HG03139 (cell line): ENCODE data around the gene SAPCD1.
"Not testable (repeated sequence)": the region's sequence is repeated elsewhere in the genome, so short reads cannot be mapped to it uniquely, and the experiment has no call there.

ENCODE experiments used
- ATAC-seq: cut with Tn5 transposase; IDR thresholded peaks from one replicate; pipeline ENCODE4 v1.9.1; 2021; ENCODE audit not compliant: unreplicated experiment

Gene SAPCD1

DNA sequence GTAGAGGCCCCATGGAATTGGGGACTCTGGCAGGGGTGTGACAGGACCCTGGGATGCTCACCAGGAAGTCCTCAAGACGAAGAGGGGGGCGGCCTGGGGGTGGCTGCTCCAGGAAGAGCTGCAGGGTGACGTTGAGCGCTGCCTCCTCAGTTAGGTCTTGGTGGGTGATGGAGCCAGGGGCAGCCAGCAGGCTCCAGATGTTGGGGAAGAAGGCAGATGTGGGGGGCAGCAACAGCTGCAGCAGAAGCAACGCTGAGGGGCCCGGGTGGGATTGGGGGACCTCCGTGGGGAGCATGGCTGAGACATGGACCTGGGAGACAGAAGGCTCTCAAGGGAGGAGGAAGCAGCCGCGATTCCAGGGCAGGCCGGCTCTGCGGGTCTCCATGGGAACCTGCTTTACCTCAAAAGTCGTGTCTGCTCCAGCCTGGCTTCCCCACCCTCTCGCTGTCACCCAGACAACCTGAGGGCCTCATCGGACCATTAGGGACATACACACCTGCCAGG lies 14.1 kb downstream of the SAPCD1 start:
- ATAC-seq, result no peak

DNA sequence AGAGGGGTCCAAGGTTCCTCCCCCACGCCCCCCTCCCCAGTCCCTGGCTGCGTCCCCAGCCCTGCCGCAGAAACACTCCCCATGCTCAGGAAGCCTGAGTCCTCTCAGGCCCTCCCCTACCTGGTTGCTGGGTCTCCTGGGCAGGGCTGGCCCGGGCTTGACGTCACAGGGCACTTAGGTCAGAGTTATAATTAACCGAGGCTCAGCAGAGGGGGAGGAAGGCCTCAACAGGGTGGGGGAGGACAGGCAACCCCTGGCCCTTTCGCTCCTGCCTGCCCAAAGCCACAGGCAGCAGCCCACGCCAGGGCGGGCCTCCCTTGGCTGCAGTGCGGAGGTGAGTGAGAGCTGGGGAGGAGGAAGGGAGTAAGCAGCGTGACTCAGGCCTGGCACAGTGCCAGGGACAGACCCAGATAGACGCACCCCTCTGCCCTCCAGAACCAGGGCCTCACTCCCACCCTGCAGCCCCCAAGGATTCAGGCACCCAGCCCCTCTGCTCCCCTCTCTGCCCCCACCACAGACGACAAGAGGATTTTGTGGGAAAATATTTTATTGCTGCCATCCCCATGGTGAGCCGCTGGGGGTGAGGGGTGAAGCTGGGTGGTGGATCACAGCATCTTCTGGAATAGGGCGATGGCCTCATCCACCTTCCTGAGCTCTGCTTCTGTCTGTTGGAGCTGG lies 14.7 kb downstream of the SAPCD1 start, which contains the start of gene VWA7:
TSS of gene VWA7 (minus strand) at position 340 of the 678 bp plus-strand sequence. CDS start 549 bp downstream, outside the sequence.
- no peak for ATAC-seq

DNA sequence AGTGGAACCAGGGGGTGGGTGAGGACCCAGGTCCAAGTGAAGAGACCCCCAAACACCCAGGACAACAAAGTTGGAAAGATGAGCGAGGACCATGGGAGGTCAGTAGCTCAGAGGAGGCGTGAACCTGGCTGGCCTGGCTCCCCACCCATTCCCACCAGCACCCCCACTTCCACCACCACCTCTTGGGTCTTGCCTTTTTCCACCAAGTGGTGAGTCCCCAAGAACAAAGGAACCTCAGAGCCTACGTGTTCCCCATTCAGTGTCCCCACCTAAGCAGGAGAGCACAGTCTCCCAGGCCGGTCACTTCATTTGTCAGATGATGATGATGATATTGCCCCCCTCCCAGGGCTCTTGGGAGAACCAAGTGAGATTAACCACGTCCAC lies 15.2 kb downstream of the SAPCD1 start:
- no peak for ATAC-seq

DNA sequence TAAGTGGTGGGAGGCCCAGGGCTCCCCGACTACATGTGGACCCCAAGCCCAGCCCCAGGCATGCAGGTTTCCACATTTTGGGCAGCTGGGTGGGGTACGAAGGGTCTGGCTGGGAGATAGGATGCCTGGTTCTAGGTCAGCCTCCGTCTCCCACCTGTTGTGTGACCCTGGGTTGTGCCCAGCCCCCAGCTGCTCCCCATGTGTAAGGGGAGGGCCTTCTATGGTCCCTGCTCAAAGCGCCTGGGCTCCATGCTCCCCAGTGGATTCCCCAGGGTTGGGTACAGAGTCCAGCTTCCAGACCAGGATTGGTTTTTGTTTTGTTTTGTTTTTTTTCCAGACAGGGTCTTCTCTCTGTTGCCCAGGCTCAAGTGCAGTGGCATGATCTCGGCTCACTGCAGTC lies 15.7 kb downstream of the SAPCD1 start:
- ATAC-seq, result no peak

DNA sequence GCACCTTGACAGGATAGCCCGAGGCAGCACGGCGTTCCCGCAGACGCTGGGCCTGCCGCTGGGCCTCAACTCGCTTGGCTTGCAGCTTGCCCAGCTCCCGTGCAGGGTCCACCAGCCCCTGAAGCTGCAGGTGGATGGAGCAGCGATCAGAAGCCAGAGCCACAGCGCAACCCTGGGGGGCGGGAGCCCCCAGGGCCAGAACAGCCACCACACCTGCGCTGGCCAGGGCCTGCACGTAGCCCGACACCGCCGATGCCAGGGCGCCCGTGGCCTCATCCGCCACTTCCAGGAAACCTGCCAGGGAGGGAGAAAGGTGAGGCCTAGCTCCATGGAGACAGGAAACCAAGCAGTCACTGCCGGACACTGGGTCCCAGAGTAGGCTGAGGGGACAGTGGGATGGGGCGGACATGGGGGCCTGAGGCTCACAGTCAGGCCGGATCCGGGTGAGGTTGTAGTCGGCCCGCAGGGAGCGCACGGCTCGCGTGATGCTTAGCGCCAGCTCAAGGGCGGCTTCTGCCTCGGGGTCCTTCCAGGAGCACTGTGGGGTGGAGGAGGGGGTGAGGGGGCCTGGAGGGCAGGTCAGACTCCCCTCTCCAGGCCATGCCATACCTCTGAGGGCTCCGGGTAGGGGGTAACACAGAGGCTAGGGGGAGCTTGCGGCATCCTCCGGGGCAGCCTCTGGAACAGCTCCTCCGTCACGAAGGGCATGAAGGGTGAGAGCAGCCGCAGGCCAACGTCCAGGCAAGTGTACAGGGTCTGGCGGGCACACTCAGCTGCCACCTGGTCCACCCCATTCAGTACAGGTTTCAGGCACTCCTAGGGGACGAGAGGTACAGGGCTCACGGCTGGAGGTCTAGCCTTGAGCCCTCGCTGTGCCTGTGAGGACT lies 16.8 kb downstream of the SAPCD1 start:
- no peak for ATAC-seq

DNA sequence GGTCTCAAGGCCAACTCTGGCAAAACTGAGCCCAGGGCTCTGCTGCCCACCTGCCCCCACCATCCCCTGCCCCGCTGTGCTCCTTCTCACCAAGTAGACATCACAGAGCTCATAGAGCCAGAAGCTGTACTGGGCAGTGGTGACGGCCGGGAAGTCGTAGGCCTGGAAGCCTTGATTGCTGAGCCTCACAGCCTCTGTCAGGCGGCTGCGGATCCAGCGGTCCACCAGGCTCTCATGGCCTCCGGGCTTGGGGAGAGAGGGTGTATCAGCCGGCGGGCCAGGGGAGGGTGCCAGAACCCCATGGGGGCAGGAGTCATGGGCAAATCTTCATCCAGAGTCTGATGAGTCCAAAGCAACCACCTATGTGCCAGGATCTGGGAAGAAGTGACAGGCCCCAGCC lies 17.5 kb downstream of the SAPCD1 start:
- ATAC-seq, result no peak

DNA sequence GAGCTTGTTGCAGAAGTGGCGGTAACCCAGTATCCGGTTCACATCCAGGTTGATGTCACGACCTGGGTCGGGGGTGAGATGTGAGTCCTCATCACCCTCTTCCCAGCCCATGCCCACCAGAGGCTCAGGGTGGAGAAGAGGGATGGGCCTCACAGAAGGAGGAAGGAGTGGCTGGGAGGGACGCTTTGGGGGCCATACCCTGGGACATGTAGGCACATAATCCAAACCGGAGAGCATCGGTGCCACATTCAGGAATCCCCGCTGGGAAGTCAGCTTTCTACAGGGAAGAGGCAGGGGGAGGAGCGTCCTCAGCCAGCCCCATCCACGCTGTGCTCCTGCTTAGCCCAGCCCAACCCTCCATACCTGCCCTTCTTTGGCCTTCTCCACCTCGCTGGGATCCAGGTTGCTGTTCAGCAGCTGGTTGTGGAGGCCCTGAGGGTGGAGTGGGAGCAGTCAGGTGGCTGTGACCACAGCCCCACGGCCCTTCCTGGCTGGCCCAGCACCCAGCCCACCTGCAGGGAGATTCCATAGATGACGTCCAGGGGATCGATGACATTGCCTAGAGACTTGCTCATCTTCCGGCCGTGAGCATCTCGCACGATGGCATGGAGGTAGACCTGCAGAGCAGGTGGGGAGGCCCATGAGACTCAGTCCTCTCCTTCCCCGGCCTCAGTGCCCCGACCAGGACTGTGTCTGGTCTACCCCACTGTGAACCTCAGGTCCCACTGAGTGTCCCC lies 18.2 kb downstream of the SAPCD1 start:
- no peak for ATAC-seq

DNA sequence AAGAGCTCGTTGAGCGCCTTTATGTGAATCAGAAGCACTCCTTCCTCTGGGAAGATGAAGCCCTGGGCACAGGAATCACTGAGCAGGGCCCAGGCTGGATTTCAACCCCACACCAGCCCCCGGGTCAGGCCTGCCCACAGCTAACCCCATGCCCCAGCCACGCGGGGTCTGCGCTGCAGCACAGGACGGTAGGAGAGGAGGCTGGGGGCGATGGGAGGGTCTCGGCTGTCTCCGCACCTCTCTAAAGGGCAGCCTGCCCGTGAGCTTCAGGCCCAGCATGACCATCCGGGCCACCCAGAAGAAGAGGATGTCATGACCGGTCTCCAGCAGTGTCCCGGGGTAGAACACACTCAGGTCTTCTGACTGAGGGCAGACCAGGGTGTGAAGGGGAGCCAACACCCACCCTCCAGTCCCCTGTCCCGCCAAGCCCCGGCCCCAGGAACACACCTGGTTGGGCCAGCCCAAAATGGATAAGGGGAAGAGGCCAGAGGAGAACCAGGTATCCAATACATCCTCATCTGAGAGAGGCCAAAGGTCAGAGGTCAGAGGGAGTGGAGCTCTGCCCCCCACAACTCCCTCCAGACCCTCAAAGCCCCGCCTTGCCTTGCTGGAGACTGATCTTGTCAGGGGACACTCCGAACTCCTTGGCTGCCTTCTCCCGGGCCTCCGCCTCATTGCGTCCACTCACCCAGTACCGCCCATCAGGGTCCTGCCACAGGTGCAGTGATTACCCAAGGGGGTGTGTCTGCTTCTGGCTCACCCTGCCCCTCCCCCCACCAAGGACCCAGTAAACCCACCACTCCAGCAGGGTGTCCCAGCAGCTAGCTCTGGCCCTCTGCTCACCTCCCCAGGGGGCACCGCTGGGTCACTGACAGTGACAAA lies 19.0 kb downstream of the SAPCD1 start:
- no peak for ATAC-seq

DNA sequence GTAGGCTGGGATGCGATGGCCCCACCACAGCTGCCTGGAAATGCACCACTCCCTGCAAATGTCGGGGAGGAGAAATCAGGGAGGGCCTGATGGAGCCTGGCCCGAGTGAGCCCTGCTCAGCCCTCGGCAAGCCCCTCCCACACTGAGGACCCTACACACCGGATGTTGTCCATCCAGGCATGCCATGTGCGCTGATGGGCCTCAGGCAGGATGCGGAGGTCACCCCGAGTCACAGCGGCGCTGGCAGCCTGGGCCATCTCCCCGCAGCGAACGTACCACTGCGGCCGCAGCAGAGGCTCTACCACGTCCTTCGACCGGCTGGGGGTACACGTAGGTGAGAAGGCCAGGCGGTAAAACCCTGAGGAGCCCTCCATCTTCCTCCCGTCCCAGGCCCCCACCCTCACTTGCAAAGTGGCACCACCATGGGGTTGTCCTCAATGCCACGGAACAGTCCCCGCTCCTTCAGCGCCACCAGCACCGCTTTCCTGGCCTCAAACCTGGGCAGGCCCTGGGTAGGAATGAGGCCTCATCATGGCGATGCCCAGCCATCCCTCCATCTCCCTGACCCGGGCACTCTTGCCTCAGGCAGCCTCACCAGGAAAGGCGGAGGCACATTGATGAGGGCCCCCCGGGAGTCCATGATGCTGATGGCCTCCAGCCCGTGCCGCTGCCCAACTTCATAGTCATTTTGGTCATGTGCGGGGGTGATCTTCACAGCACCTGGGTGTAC lies 19.8 kb downstream of the SAPCD1 start:
- ATAC-seq, result no peak

DNA sequence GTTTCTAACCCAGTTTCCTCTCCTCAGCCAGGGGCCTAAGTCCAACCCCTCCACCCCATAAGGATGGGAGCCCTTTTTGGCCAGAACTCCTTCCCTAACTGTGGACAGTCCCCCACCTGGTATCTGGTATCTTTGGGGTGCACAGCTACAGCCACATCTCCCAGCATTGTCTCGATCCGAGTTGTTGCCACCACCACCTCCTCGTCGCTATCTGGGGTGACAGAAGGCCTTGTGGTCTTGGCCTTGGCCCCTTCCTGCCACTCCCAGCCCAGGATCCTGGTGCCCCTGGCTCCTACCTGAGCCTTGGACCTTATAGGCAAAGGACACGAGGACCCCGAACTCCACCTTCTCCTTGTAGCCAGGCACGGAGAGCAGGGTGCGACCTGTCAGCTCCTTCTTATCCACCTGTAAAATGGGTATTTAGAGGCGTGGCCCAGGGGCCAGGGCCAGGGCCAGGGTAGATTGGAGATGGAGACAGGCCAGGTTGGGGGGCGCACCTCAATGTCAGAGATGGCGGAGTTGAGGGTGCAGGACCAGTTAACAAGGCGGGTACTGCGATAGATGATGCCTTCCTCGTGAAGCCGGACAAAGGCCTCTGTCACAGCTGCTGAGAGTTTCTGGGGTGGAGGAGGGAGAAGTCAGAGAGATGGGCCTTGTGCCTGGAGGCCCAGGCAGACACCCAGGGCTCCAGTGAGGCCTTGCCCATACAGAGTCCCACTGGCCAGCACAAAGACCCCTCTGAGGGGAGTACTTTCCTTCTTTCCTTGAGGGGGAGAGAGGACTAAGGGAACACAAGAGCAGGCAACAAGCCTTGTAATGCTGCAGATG lies 21.9 kb downstream of the SAPCD1 start:
- ATAC-seq, result no peak

DNA sequence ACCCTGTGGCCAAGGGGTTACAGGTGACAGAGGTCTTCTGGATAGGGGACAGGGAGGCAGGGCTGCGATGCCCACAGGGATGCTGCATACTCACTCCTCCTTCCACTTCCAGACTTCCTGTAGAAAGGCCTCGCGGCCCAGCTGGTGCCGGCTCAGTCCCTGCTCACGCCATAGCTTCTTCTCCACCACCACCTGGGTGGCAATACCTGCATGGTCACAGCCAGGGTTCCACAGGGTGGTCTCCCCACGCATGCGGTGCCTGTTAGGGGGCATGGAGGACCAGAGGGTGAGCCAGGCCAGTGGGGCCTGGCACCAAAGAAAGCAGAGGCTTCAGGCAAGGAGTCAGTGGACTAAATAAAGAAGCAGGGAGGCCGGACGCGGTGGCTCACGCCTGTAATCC lies 23.0 kb downstream of the SAPCD1 start:
- ATAC-seq, result no peak

DNA sequence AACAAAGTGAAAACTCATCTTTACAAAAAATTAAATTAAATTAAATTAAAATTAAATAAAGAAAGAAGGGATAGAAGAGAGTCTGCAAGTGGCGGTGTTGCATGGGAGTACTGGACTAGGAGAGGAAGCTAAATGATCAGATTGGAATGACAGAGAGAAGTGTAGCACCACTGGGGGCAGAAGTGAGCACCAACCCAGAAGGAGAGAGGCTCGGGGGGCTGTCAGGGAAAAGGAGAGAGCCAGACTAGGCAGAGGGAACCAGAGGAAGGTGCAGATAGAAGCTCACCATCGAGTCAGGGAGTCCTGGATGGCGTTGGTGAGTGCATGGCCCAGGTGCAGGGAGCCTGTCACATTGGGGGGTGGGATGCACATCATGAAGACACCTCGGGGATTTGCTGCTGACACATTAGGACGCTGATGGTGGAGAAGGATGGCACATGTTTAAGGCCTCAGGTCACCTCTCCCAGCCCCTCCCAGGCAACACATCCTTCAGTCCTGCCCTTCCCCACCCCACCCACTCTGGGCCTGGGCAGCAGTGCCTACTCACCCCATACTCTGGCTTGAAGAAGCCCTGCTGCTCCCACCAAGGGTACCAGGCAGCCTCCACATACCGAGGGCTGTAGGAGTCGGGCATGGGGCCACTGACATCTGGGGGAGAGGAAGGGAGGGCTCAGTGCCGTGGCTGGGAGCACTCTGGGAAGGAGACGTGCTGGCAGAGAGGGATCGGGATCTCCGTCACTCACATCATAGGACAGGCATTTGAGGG lies 29.1 kb downstream of the SAPCD1 start:
- ATAC-seq, result no peak

DNA sequence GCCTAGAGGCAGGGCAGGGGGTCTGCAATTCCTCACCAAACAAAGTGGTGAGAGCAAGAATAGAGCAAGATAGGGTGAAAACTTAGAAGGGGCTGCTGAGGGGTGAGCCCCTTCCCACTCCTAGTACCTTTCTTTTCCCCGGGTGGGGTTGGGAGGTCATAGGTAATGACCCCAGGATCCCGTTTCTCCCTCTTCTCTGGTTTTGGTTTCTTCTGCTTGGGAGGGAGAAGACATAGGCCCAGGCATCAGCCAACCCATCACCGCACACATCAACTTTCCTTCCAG lies 29.6 kb downstream of the SAPCD1 start:
- ATAC-seq, result no peak

DNA sequence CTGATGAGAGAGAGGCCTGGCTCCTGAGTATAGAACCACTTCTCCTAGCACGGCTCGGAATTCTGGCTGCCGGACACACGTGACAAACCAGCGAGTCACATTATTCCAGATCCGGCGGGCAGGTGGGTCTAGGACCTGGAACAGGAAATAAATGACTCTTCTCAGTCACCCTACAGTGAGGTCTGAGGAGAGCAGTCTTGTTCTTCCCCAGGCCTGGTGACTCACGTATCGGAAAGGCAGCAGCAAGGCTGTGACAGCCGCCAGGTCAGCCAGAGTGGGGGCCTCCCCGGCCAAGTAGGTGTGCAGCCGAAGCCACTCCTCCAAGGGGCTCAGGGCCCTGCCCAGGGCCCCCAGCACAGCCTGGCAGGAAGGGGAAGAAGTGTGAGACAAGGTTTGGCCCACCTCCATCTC lies 30.3 kb downstream of the SAPCD1 start:
- no peak for ATAC-seq

DNA sequence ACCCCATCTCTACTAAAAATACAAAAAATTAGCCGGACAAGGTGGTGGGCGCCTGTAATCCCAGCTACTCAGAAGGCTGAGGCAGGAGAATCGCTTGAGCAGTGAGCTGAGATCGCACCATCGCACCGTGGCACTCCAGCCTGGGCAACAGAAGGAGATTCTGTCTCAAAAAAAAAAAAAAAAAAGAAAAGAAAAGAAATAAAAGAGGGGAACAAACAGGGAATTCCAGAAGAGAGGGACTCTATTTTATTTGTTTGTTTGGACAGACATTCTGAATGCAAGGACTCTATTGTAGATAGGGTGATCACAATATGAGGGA lies 31.4 kb downstream of the SAPCD1 start:
- ATAC-seq, result not testable (repeated sequence)

DNA sequence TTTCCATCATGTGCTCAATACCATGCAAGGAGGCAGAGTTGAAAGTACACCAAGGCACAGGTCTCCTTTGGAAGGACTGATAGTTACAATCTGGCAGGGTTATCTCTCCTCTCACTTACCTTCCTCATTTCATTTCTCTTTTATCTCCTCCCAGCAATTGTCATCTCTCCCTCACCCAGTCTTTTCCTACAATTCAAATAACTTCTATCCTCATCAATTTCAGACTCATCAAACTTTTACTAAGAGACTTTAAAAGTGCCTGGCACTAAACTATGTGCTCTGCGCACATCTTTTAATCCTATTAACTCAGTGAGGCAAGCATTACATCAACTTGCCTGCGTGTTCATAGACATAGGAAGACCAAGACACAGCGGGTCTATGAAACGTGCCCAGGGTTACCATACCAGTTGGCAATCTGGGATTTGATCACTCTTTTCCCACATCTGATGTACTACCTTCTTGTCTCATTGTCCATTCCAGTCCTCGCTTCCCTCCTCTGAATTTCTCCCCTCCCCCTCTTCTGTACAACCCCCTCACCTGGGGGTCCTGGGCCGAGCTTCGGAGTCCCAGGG lies 31.9 kb downstream of the SAPCD1 start:
- no peak for ATAC-seq

DNA sequence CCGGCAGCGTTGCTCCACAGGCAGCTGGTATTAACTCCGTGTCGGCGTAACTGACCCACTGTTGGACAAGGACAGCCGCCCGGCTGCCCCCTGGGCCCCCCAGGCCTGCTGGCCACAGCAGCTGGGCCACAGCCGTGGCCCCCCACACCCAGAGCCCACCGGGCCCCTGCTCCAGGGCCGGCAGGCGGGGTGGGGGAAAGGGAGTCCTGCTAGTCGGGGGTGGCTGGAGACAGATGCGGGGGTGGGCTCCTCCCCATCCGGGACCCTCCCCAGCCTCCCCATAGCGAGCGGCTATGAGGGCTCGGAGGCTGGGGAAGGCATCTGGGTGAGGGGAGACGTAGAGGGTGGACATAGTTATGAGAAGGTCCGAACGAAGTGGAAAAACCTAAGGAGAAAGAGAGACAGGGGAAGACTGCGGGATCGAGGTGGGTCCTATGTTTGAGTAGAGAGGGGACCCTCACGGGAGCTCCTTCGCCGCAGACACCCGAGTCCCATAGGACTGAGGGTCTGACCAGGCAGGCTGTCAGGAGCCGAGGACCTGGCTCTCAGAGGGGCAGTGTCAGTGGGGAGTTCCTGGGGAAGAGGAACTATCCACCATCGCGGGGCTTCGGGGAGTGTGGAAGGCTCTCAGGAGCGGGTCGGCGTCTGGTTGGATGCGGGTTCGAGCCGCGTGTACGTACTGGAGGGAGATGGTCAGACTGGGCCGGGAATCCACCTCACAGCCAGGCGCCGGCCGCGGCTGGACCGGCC lies 32.6 kb downstream of the SAPCD1 start:
- peak; percentile 3 for ATAC-seq
